GM13976 (cell line): ENCODE data around the gene DHRS13.
A peak's percentile ranks its signal among the peaks of the same experiment; 100 is the strongest.
"Not testable (repeated sequence)": the region's sequence is repeated elsewhere in the genome, so short reads cannot be mapped to it uniquely, and the experiment has no call there.

Experiments used
- DNase-seq: peaks from one replicate; pipeline ENCODE4 v3.0.0; 2012; ENCODE audit warnings: low spot score
- CTCF ChIP-seq: IDR thresholded peaks from 2 replicates; pipeline ENCODE4 v1.5.1; 2012; ENCODE audit warnings: borderline replicate concordance, mild to moderate bottlenecking; ENCODE audit not compliant: insufficient read depth; ENCODE audit errors: extremely low read depth, missing control alignments, control extremely low read depth
- in situ Hi-C: fragments of 300-500 bp; cut with MboI; formaldehyde crosslinking; loops from one replicate; pipeline ENCODE4 v1.12.0; 2022; ENCODE audit warnings: low sequenced_read_pairs, mixed read lengths, inconsistent platforms; ENCODE audit not compliant: unreplicated experiment

Gene DHRS13

DNA sequence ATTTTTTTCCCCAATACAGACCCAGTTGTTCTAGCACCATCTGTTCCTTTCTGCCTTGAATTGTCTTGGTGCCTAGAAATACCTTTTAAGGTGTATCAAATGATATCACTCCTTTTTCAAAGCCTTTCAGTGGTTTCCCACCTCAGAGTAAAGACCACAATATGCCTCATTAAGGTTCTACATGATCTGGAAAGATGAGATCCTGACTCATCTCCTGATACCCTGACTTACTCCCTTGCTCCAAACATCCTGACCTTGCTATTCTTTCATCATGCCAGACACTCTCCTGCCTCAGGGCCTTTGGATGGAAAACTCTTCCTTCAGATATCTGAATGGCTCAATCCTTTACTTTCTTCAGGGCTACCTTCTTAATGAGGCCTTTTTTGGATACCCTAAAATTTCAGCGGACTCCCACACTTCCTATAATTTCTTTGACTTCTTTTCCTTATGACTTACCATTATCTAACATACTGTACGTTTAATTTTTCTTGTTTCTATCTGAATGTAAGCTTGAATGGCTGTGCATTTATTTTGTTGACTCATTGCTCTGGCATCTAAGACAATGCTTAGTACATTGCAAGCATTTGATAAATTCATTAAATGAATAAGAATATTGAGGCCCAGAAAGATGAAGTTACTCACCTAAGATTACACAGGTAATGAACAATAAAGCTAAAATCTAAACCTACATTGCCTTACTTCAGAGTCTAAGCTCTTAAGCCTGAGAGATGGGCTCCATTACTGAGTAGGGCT is 24.5 kb downstream of the DHRS13 start:
- in situ Hi-C loops = no loop called here
- no peak for DNase-seq
- no peak for TF ChIP-seq CTCF

DNA sequence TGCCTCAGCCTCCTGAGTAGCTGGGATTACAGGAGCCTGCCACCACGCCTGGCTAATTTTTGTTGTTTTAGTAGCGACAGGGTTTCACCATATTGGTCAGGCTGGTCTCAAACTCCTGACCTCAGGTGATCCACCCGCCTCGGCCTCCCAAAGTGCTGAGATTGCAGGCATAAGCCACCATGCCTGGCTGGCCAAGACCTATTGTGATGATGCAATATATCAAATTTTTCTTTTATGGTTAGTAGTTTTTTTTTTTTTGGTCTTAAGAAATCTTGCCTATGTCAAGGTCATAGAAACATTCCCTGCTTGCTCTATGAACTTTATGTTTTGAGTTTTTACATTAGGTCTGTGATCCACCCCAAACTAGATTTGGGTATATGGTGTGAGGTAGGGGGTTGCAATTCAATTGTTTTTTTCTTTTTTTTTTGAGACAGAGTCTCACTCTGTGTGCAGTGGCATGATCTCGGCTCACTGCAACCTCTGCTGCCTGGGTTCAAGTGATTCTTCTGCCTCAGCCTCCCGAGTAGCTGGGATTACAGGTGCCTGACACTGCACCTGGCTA is 25.6 kb downstream of the DHRS13 start:
- in situ Hi-C loops, DNase-seq: not testable (repeated sequence)

DNA sequence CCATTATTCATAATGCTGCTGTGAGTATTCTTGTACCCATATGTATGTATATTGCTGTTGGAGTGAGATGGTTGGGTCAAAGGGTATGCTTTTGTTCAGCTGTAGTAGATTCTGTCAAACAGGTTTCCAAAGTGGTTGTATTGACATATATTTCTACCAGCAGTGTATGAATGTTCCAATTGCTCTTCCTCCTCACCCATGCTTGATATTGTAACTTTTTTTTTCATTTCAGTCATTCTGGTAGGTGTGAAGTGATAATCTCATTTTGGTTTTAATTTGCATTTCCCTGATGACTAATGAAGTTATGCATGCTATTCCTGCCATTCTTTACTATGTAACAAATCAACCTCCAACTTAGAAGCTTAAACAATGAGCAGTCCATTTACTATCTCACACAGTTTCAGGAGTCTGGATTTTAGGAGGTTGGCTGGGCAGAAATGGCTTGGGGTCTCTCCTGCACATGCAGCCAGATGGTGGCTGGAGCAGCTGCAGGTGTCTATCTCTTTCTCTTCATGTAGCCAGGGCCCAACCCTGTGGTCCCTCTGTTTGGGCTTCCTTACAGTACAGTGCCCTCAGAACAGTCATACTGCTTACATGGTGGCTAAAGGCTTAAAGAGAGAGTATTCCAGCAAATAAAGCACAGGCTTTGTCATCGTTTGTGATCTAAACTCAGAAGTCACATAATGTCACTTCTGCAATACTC is 26.9 kb downstream of the DHRS13 start:
- TF ChIP-seq CTCF = no peak
- no peak for DNase-seq
- in situ Hi-C loops = no loop called here

DNA sequence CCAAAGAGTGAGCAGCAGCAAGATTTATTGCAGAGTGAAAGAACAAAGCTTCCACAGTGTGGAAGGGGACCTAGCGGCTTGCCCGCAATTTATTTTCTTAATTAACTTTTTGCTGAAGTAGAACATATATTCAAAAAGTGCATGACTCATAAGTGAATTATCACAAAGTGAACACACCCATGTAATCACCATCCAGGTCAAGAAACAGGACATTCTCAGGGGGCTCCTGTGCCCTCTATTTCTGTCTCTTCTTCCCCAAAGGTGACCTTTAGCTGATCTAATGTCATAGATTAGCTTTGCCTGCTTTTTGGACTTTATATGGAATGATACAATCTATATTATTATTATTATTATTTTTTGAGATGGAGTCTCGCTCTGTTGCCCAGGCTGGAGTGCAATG is 28.1 kb downstream of the DHRS13 start:
- DNase-seq = no peak
- in situ Hi-C loops = no loop called here
- no peak for TF ChIP-seq CTCF

DNA sequence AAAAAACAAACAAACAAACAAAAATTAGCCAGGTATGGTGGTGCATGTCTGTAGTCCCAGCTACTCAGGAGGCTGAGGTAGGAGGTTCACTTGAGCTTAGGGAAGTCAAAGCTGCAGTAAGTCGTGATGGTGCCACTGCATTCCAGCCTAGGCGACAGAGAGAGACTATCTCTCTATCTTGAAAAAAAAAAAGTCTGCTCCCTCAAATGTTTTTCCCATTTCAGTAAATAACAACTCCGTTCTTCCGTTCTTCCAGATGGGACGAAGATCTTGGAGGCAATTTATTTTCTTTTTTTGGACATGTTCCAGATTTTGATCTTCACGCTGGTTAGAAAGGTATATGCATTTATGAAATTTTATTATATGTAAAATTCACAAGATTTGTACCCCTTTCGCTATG is 29.0 kb downstream of the DHRS13 start:
- no peak for DNase-seq
- in situ Hi-C loops = no loop called here
- TF ChIP-seq CTCF = no peak

- TF ChIP-seq CTCF = no peak
- in situ Hi-C loops = no loop called here
- DNase-seq = peak; percentile 85
Observed at GRCh38 chr17:28871056-28871579, 31.8 kb downstream of the DHRS13 start.

DNA sequence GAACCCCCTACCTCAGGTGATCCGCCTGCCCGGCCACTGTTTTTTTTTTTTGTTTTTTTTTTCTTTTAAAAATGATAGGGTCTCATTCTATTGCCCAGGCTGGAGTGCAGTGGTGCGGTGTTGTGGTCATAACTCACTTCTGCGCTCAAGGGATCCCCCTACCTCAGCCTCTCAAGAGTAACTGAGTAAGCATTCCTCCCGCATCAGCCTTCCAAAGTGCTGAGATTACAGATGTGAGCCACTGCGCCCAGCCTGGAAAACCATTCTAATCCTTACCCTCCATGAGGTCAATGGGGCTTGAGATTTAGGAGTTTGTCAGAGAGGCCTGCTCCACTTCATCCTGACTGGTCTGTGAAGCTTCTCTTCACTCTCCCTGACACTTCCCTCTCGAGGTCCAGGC is 35.6 kb downstream of the DHRS13 start:
- in situ Hi-C loops = no loop called here
- no peak for DNase-seq

More for the DNA sequence above, 35.6 kb downstream of the DHRS13 start:
- no peak for TF ChIP-seq CTCF
